Hepatocyte (in vitro differentiated cells): ENCODE data around the gene COQ5. TPM values are rescaled to one million over a fixed set of nuclear protein-coding genes. Genes with fewer than 3 reads are reported as not detected.
"Not testable (repeated sequence)": the region's sequence is repeated elsewhere in the genome, so short reads cannot be mapped to it uniquely, and the experiment has no call there.

Source experiments
- DNase-seq: peaks from one replicate; pipeline ENCODE4 v3.0.0-alpha.2; 2016; ENCODE audit warnings: low spot score
- H2AFZ ChIP-seq: fragments of 200-600 bp; sonication (generic); 2 replicates; pipeline ENCODE4 v1.6.0; 2016; ENCODE audit warnings: antibody characterized with exemption, mild to moderate bottlenecking
- H3K27ac ChIP-seq: fragments of 200-600 bp; sonication (generic); 2 replicates; pipeline ENCODE4 v1.5.1; 2016; ENCODE audit warnings: mild to moderate bottlenecking
- H3K27me3 ChIP-seq: fragments of 200-600 bp; sonication (generic); 2 replicates; pipeline ENCODE4 v1.6.1; 2016
- H3K36me3 ChIP-seq: fragments of 200-600 bp; sonication (generic); replicated peaks from 2 replicates; pipeline ENCODE4 v1.5.1; 2016; ENCODE audit warnings: low read depth; ENCODE audit not compliant: insufficient read depth
- H3K4me1 ChIP-seq: fragments of 200-600 bp; sonication (generic); 2 replicates; pipeline ENCODE4 v1.5.1; 2016; ENCODE audit warnings: mild to moderate bottlenecking, moderate library complexity; ENCODE audit not compliant: insufficient read depth
- H3K4me2 ChIP-seq: fragments of 200-600 bp; sonication (generic); 2 replicates; pipeline ENCODE4 v1.6.0; 2016
- H3K4me3 ChIP-seq: fragments of 200-600 bp; sonication (generic); 2 replicates; pipeline ENCODE4 v1.5.1; 2016; ENCODE audit warnings: mild to moderate bottlenecking
- H3K79me2 ChIP-seq: fragments of 200-600 bp; sonication (generic); 2 replicates; pipeline ENCODE4 v1.6.0; 2017; ENCODE audit warnings: mild to moderate bottlenecking
- H3K9me2 ChIP-seq: fragments of 200-600 bp; sonication (generic); replicated peaks from 2 replicates; pipeline ENCODE4 v1.6.0; 2017; ENCODE audit warnings: mild to moderate bottlenecking; ENCODE audit not compliant: insufficient read depth
- H3K9me3 ChIP-seq: fragments of 200-600 bp; sonication (generic); 2 replicates; pipeline ENCODE4 v1.5.1; 2016; ENCODE audit warnings: low read depth, mild to moderate bottlenecking
- H4K20me1 ChIP-seq: fragments of 200-600 bp; sonication (generic); 2 replicates; pipeline ENCODE4 v1.6.0; 2016; ENCODE audit warnings: mild to moderate bottlenecking; ENCODE audit not compliant: insufficient read depth, poor library complexity, severe bottlenecking
- CTCF ChIP-seq: fragments of 200-600 bp; sonication (generic); IDR thresholded peaks from 2 replicates; pipeline ENCODE4 v1.5.1; 2016; ENCODE audit warnings: antibody characterized with exemption, mild to moderate bottlenecking; ENCODE audit not compliant: poor library complexity
- EZH2 ChIP-seq: fragments of 200-600 bp; sonication (generic); IDR thresholded peaks from 2 replicates; pipeline ENCODE4 v1.6.1; 2016; ENCODE audit warnings: antibody characterized with exemption, mild to moderate bottlenecking, borderline replicate concordance
- EZH2phosphoT487 ChIP-seq: fragments of 200-600 bp; sonication (generic); IDR thresholded peaks from one replicate; pipeline ENCODE4 v1.6.1; 2018; ENCODE audit warnings: antibody characterized with exemption, mild to moderate bottlenecking, low read depth, moderate library complexity; ENCODE audit not compliant: unreplicated experiment, severe bottlenecking
- WGBS: methylation state at CpG from one replicate; pipeline ENCODE4 v1.1.6; 2016; ENCODE audit warnings: low lambda C conversion rate; ENCODE audit errors: missing lambda C conversion rate; 5-methylcytosine and 5-hydroxymethylcytosine counted together
- polyA plus RNA-seq: library from polyadenylated mRNA; unstranded; fragments of >200 nt; fragmentation: Nextera tagmentation; extraction: Ambion mirVana; gene quantifications from 2 replicates; pipeline ENCODE4 v1.2.1, GENCODE V29; 2016
- total RNA-seq: library from RNA; depleted of rRNA; stranded (reverse); fragments of >200 nt; gene quantifications from 2 replicates; pipeline ENCODE4 v1.2.3, GENCODE V29; 2014

COQ5 gene
- total and polyA plus RNA-seq, 2 experiments from 2014 or later = 37.0 to 40.7 TPM

- 95% methylated on average over 5 of the region's 5 CpGs for WGBS
- Histone ChIP-seq H3K36me3 (no peaks in the 10 kb centered on the region), H3K4me2 (no peak overlapping the region), H3K9me3 (no peaks in the 10 kb centered on the region), H3K4me1 (peaks cover 7% of the 10 kb centered on the region), H3K27me3 (no peaks in the 10 kb centered on the region), H3K79me2 (peaks cover 23% of the 10 kb centered on the region), H4K20me1 (no peaks in the 10 kb centered on the region), H3K4me3 (no peak overlapping the region), H2AFZ (no peak overlapping the region), H3K9me2 (no peaks in the 10 kb centered on the region), H3K27ac (no peak overlapping the region)
- DNase-seq = no peak
- TF ChIP-seq CTCF = no peak
- no peak for TF ChIP-seq EZH2phosphoT487
- no peak for TF ChIP-seq EZH2
Measured at GRCh38 chr12:120490325-120490724, 38.6 kb downstream of the COQ5 start.

GRCh38 chr12:120489018-120489417 lies 39.9 kb downstream of the COQ5 start:
- Histone ChIP-seq H3K27me3 (no peaks in the 10 kb centered on the region), H3K9me3 (no peaks in the 10 kb centered on the region), H3K4me1 (no peaks in the 10 kb centered on the region), H3K9me2 (no peaks in the 10 kb centered on the region), H4K20me1 (no peaks in the 10 kb centered on the region), H3K4me3 (no peak overlapping the region), H3K79me2 (peaks cover 10% of the 10 kb centered on the region), H3K27ac (no peak overlapping the region), H2AFZ (no peak overlapping the region), H3K36me3 (no peaks in the 10 kb centered on the region), H3K4me2 (no peak overlapping the region)
- WGBS = 95% methylated on average over 4 of the region's 4 CpGs
- TF ChIP-seq EZH2phosphoT487 (no peak), CTCF (no peak), EZH2 (no peak)
- no peak for DNase-seq

DNA sequence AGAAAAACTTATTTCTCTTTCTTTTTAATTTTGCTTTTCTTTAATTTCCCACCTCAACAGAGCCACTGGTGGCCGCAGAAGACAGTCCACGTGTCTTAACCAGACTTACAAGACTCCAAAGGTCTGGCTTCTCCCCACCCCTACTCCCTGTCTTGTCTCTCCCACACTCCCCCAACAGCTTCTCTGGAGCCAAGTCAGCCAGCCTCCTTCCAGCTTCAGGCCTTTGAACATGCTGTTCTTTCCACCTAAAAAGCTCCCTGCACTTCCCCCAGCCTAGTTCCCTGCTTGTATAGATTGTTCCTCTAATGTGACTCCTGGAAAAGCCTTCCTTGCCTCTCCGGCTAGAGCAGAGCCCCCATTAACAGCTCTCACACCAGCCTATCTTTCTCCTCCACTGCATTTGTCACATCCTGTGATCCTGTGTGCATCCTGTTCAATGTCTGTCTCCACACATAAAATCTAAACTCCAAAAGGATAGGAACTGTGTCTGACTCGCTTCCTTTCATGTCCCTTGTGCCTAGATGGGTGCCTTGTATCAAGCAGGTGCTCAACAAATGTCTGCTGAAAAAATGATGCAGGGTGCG lies 40.8 kb downstream of the COQ5 start:
- Histone ChIP-seq H2AFZ (no peak overlapping the region), H3K36me3 (no peaks in the 10 kb centered on the region), H3K4me2 (no peak overlapping the region), H4K20me1 (no peaks in the 10 kb centered on the region), H3K9me2 (no peaks in the 10 kb centered on the region), H3K9me3 (no peaks in the 10 kb centered on the region), H3K27me3 (no peaks in the 10 kb centered on the region), H3K27ac (peak overlapping the region; percentile 57), H3K4me3 (no peak overlapping the region), H3K79me2 (peaks cover 5% of the 10 kb centered on the region), H3K4me1 (no peaks in the 10 kb centered on the region)
- no peak for DNase-seq
- no peak for TF ChIP-seq EZH2phosphoT487
- no peak for TF ChIP-seq EZH2
- TF ChIP-seq CTCF = no peak
- 65% methylated on average over 5 of the region's 5 CpGs for WGBS

GRCh38 chr12:120487552-120487951 lies 41.4 kb downstream of the COQ5 start:
- H3K79me2 ChIP-seq, H3K36me3 ChIP-seq, H2AFZ ChIP-seq, DNase-seq, H3K4me3 ChIP-seq, H4K20me1 ChIP-seq, H3K9me3 ChIP-seq, H3K4me2 ChIP-seq, H3K27me3 ChIP-seq, H3K9me2 ChIP-seq, H3K4me1 ChIP-seq: not testable (repeated sequence)
- H3K27ac ChIP-seq = peak overlapping the region; percentile 57
- 58% methylated on average over 7 of the region's 7 CpGs for WGBS
